GM12892 (cell line): Measurements from ENCODE around the gene ARMC8.

Experiments used
- POLR2A ChIP-seq: IDR thresholded peaks from 2 replicates; pipeline ENCODE4 v1.6.1; 2011; ENCODE audit warnings: low read depth, low read length, control low read depth
- POLR2AphosphoS5 ChIP-seq: IDR thresholded peaks from 2 replicates; pipeline ENCODE4 v1.6.1; 2011; ENCODE audit warnings: low read depth, low read length, control low read depth

GRCh38 chr3:138325990-138326389, 138.9 kb downstream of the ARMC8 start:
- no peak for TF ChIP-seq POLR2AphosphoS5
- TF ChIP-seq POLR2A, result no peak
